Neural cell (in vitro differentiated cells): ENCODE data around the gene OR6T1. TPM values are rescaled to one million over a fixed set of nuclear protein-coding genes. Genes with fewer than 3 reads are reported as not detected.

Experiments
- H2AFZ ChIP-seq: fragments of 200-600, 300-800 bp; sonication (generic), shearing (Covaris generic); 2 replicates; pipeline ENCODE4 v1.6.0; 2014; ENCODE audit warnings: low read depth, mild to moderate bottlenecking, antibody characterized with exemption, low read length, moderate library complexity
- H3F3A ChIP-seq: fragments of 200-600 bp; shearing (Covaris generic); 2 replicates; pipeline ENCODE4 v1.6.1; 2016; ENCODE audit warnings: mild to moderate bottlenecking, moderate library complexity, mixed read lengths, antibody characterized with exemption, low read length; ENCODE audit not compliant: insufficient read depth, poor library complexity, severe bottlenecking
- H3K27ac ChIP-seq: fragments of 200-600, 300-800 bp; sonication (generic), shearing (Covaris generic); 2 replicates; pipeline ENCODE4 v1.5.1; 2014; ENCODE audit warnings: mild to moderate bottlenecking, low read length, moderate library complexity
- H3K27me3 ChIP-seq: fragments of 300-800, 200-600 bp; sonication (generic), shearing (Covaris generic); 2 replicates; pipeline ENCODE4 v1.6.0; 2014; ENCODE audit warnings: mild to moderate bottlenecking, low read depth, low read length, moderate library complexity; ENCODE audit not compliant: insufficient read depth
- H3K36me3 ChIP-seq: fragments of 300-800, 200-600 bp; sonication (generic), shearing (Covaris generic); 2 replicates; pipeline ENCODE4 v1.5.1; 2014; ENCODE audit warnings: mild to moderate bottlenecking, antibody characterized with exemption, low read length, moderate library complexity; ENCODE audit not compliant: insufficient read depth
- H3K4me2 ChIP-seq: fragments of 300-800, 200-600 bp; sonication (generic), shearing (Covaris generic); 2 replicates; pipeline ENCODE4 v1.6.0; 2014; ENCODE audit warnings: mild to moderate bottlenecking, low read length
- H3K4me3 ChIP-seq: fragments of 300-800, 200-600 bp; sonication (generic), shearing (Covaris generic); 2 replicates; pipeline ENCODE4 v1.5.1; 2014; ENCODE audit warnings: mild to moderate bottlenecking, low read length, moderate library complexity
- H3K79me2 ChIP-seq: fragments of 200-600 bp; shearing (Covaris generic); replicated peaks from 2 replicates; pipeline ENCODE4 v1.6.0; 2014; ENCODE audit warnings: mild to moderate bottlenecking, low read length, moderate library complexity; ENCODE audit not compliant: insufficient read depth
- H3K9ac ChIP-seq: fragments of 300-800, 200-600 bp; sonication (generic), shearing (Covaris generic); 2 replicates; pipeline ENCODE4 v1.6.1; 2016; ENCODE audit warnings: mild to moderate bottlenecking, low read length, mixed read lengths
- H3K9me2 ChIP-seq: fragments of 200-600 bp; shearing (Covaris generic); 2 replicates; pipeline ENCODE4 v1.6.1; 2016; ENCODE audit warnings: mild to moderate bottlenecking, low read length, mixed read lengths; ENCODE audit not compliant: insufficient read depth
- H3K9me3 ChIP-seq: fragments of 200-600, 300-800 bp; sonication (generic), shearing (Covaris generic); 2 replicates; pipeline ENCODE4 v1.6.1; 2016; ENCODE audit warnings: mild to moderate bottlenecking, mixed run types, low read length, moderate library complexity, mixed read lengths
- H4K20me1 ChIP-seq: fragments of 200-600 bp; shearing (Covaris generic); 2 replicates; pipeline ENCODE4 v1.6.1; 2016; ENCODE audit warnings: mild to moderate bottlenecking, mixed run types; ENCODE audit not compliant: insufficient read depth
- EP300 ChIP-seq: fragments of 450-650 bp; conservative IDR thresholded peaks from 2 replicates; pipeline ENCODE4 v1.6.1; 2014; ENCODE audit warnings: antibody characterized with exemption, mild to moderate bottlenecking, moderate library complexity; ENCODE audit not compliant: poor library complexity, severe bottlenecking
- MXI1 ChIP-seq: fragments of 450-650 bp; conservative IDR thresholded peaks from 2 replicates; pipeline ENCODE4 v1.6.1; 2014; ENCODE audit warnings: antibody characterized with exemption, mild to moderate bottlenecking; ENCODE audit not compliant: poor library complexity, severe bottlenecking
- POLR2AphosphoS5 ChIP-seq: IDR thresholded peaks from 2 replicates; pipeline ENCODE4 v1.6.1; 2012
- RAD21 ChIP-seq: fragments of 450-650 bp; conservative IDR thresholded peaks from 2 replicates; pipeline ENCODE4 v1.6.1; 2014; ENCODE audit warnings: antibody characterized with exemption, mild to moderate bottlenecking, moderate library complexity
- SMC3 ChIP-seq: fragments of 450-650 bp; conservative IDR thresholded peaks from 2 replicates; pipeline ENCODE4 v1.6.1; 2014; ENCODE audit warnings: antibody characterized with exemption, mild to moderate bottlenecking, moderate library complexity; ENCODE audit not compliant: poor library complexity
- TAF1 ChIP-seq: IDR thresholded peaks from 2 replicates; pipeline ENCODE4 v1.6.1; 2012; ENCODE audit warnings: low read depth
- polyA minus RNA-seq: library from RNA; depleted of rRNA, polyadenylated mRNA; stranded (reverse); fragments of >200 nt; gene quantifications from 2 replicates; pipeline ENCODE4 v1.2.3, GENCODE V29; 2014
- polyA plus RNA-seq: library from polyadenylated mRNA; depleted of rRNA; stranded (reverse); fragments of >200 nt; gene quantifications from 2 replicates; pipeline ENCODE4 v1.2.3, GENCODE V29; 2014
- TF ChIP-seq, protein P1 (sequence below): fragments of 450-650 bp; IDR thresholded peaks from 2 replicates; pipeline ENCODE4 v1.5.1; 2014; ENCODE audit warnings: antibody characterized with exemption, mild to moderate bottlenecking, moderate library complexity; ENCODE audit not compliant: poor library complexity, severe bottlenecking
- TF ChIP-seq, protein P2 (sequence below): IDR thresholded peaks from 2 replicates; pipeline ENCODE4 v1.6.1; 2012; ENCODE audit warnings: borderline replicate concordance

Gene OR6T1, protein sequence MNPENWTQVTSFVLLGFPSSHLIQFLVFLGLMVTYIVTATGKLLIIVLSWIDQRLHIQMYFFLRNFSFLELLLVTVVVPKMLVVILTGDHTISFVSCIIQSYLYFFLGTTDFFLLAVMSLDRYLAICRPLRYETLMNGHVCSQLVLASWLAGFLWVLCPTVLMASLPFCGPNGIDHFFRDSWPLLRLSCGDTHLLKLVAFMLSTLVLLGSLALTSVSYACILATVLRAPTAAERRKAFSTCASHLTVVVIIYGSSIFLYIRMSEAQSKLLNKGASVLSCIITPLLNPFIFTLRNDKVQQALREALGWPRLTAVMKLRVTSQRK
- polyA plus RNA-seq = not detected in 2 replicates
- not detected in 2 replicates for polyA minus RNA-seq

DNA sequence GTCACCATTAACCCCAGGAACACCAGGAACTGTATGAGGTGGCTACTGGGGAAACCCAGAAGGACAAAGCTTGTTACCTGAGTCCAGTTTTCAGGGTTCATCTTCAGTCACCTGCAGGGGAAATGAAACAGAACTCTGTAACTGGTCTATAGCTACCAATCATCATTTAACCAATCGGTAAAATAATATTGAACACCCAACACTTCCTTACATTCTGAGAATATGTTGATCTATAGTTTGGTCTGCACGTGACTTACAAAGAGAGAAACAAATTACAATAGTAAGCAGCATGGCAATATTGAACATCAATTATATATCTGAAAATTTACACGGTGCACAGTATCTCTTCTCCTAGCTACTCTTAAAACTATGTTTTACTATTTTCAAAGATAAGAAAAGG lies at the start of gene OR6T1:
Gene OR6T1, minus strand, starts transcription at position 101 of the 400 bp plus-strand sequence. Its CDS starts 0 bp downstream, at position 101.
- H3K27ac ChIP-seq = no peak within 1 kb of the TSS
- no peaks in the 10 kb centered on the region for H3K36me3 ChIP-seq
- H3K9ac ChIP-seq = no peak within 1 kb of the TSS
- no peaks in the 10 kb centered on the region for H3K9me2 ChIP-seq
- no peaks in the 10 kb centered on the region for H4K20me1 ChIP-seq
- H3K27me3 ChIP-seq = no peaks in the 10 kb centered on the region
- no peak within 1 kb of the TSS for H3K4me2 ChIP-seq
- H3F3A ChIP-seq = no peaks in the 10 kb centered on the region
- H3K9me3 ChIP-seq = no peaks in the 10 kb centered on the region
- H2AFZ ChIP-seq = no peak within 1 kb of the TSS
- H3K4me3 ChIP-seq = no peak within 1 kb of the TSS
- H3K79me2 ChIP-seq = no peaks in the 10 kb centered on the region
- TF ChIP-seq, protein P1, sequence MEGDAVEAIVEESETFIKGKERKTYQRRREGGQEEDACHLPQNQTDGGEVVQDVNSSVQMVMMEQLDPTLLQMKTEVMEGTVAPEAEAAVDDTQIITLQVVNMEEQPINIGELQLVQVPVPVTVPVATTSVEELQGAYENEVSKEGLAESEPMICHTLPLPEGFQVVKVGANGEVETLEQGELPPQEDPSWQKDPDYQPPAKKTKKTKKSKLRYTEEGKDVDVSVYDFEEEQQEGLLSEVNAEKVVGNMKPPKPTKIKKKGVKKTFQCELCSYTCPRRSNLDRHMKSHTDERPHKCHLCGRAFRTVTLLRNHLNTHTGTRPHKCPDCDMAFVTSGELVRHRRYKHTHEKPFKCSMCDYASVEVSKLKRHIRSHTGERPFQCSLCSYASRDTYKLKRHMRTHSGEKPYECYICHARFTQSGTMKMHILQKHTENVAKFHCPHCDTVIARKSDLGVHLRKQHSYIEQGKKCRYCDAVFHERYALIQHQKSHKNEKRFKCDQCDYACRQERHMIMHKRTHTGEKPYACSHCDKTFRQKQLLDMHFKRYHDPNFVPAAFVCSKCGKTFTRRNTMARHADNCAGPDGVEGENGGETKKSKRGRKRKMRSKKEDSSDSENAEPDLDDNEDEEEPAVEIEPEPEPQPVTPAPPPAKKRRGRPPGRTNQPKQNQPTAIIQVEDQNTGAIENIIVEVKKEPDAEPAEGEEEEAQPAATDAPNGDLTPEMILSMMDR = no peak
- TF ChIP-seq, protein P2, sequence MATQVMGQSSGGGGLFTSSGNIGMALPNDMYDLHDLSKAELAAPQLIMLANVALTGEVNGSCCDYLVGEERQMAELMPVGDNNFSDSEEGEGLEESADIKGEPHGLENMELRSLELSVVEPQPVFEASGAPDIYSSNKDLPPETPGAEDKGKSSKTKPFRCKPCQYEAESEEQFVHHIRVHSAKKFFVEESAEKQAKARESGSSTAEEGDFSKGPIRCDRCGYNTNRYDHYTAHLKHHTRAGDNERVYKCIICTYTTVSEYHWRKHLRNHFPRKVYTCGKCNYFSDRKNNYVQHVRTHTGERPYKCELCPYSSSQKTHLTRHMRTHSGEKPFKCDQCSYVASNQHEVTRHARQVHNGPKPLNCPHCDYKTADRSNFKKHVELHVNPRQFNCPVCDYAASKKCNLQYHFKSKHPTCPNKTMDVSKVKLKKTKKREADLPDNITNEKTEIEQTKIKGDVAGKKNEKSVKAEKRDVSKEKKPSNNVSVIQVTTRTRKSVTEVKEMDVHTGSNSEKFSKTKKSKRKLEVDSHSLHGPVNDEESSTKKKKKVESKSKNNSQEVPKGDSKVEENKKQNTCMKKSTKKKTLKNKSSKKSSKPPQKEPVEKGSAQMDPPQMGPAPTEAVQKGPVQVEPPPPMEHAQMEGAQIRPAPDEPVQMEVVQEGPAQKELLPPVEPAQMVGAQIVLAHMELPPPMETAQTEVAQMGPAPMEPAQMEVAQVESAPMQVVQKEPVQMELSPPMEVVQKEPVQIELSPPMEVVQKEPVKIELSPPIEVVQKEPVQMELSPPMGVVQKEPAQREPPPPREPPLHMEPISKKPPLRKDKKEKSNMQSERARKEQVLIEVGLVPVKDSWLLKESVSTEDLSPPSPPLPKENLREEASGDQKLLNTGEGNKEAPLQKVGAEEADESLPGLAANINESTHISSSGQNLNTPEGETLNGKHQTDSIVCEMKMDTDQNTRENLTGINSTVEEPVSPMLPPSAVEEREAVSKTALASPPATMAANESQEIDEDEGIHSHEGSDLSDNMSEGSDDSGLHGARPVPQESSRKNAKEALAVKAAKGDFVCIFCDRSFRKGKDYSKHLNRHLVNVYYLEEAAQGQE = no peak
- TF ChIP-seq RAD21 (no peak), SMC3 (no peak)

DNA sequence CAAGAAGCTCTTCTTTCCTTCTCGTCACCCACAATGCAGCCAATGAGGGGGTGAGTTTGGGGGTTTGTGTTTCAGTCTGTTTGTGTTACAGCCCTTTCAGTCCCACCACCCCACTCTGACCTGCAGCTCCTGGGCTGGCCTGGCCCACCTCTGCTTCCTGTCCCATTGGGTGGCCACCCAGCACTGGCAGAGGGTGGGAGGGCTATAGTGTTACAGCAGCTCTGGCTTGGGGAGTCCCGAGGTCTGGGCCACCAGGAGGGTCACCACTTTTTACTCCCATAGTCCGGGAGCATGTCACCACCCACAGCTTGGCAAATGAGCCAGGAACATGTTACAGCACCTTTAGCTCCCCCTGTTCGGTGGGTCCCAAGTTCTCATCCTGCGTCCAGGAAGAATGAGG lies 35.7 kb upstream of the OR6T1 start:
- Histone ChIP-seq H3K9me3 (no peaks in the 10 kb centered on the region), H4K20me1 (no peaks in the 10 kb centered on the region), H3K4me3 (no peak overlapping the region), H3K9ac (no peak overlapping the region), H3K27ac (no peak overlapping the region), H2AFZ (no peak overlapping the region), H3K27me3 (no peaks in the 10 kb centered on the region), H3K4me2 (no peak overlapping the region), H3K9me2 (no peaks in the 10 kb centered on the region), H3K36me3 (no peaks in the 10 kb centered on the region), H3F3A (no peaks in the 10 kb centered on the region), H3K79me2 (no peaks in the 10 kb centered on the region)
- no peak for TF ChIP-seq MXI1

DNA sequence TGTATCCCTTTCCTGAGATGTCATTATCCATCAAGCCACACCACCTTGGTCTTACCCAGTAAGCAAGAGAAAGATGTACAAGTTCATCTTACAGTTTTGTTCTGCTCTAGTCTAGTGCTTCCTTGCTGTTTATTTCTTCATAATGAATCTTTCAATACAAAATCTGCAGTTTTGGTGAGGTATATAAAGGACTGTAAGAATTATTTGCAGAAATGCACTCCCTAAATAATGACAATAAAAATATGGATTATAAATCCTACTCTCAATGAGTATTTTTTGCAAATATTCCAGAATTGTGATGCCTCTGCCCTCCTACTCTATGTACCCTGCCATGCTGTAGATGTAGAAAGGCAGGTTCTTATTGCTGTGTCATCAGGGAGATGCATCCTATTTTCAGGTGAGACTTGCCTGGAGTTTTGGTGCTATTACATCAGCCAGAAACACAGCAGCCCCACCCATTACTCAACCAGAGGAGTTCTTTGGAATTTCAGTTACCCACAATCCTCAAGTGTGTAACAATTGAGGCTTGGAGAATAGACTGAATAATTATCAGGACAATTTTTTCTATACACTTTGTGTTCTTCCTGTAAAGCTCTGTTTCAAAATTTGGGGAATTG lies 34.2 kb upstream of the OR6T1 start, which contains the start of gene OR10S1:
Gene OR10S1, minus strand, starts transcription at position 51 of the 617 bp plus-strand sequence. CDS start 117 bp downstream, outside the sequence.
- Histone ChIP-seq H3K9ac (no peak within 1 kb of the TSS), H3K27me3 (no peaks in the 10 kb centered on the region), H3K9me3 (no peaks in the 10 kb centered on the region), H3K27ac (no peak within 1 kb of the TSS), H3K4me2 (no peak within 1 kb of the TSS), H3K9me2 (no peaks in the 10 kb centered on the region), H2AFZ (no peak within 1 kb of the TSS), H3K36me3 (no peaks in the 10 kb centered on the region), H3K79me2 (no peaks in the 10 kb centered on the region), H4K20me1 (no peaks in the 10 kb centered on the region), H3K4me3 (no peak within 1 kb of the TSS), H3F3A (no peaks in the 10 kb centered on the region)
- TF ChIP-seq, protein P1 = no peak
- no peak for TF ChIP-seq POLR2AphosphoS5
- no peak for TF ChIP-seq EP300
- TF ChIP-seq TAF1 = no peak
- TF ChIP-seq, protein P2 = no peak
- no peak for TF ChIP-seq SMC3
